Astrocyte (in vitro differentiated cells and primary cell): ENCODE data around the gene CSK. TPM values are rescaled to one million over a fixed set of nuclear protein-coding genes. Genes with fewer than 3 reads are reported as not detected.

Source experiments
- DNase-seq: peaks from one replicate; pipeline ENCODE4 v3.0.0-alpha.2; 2010; ENCODE audit warnings: low read depth
- FAIRE-seq: peaks from 2 replicates; lab custom pipeline; 2011; peaks lifted over from hg19 to GRCh38; lab: Jason Lieb, UNC
- H2AFZ ChIP-seq: 2 replicates; pipeline ENCODE4 v1.6.0; 2012; ENCODE audit warnings: low read depth, low read length, inconsistent platforms
- H3K27ac ChIP-seq: 2 replicates; pipeline ENCODE4 v1.5.1; 2011; ENCODE audit warnings: low read depth, low read length, inconsistent platforms
- H3K27me3 ChIP-seq: 2 replicates; pipeline ENCODE4 v1.6.0; 2011; ENCODE audit warnings: low read length, inconsistent platforms; ENCODE audit not compliant: insufficient read depth
- H3K36me3 ChIP-seq: 2 replicates; pipeline ENCODE4 v1.5.1; 2011; ENCODE audit warnings: low read length, inconsistent platforms; ENCODE audit not compliant: insufficient read depth
- H3K4me1 ChIP-seq: 2 replicates; pipeline ENCODE4 v1.5.1; 2011; ENCODE audit warnings: low read length, inconsistent platforms; ENCODE audit not compliant: insufficient read depth
- H3K4me2 ChIP-seq: 2 replicates; pipeline ENCODE4 v1.6.0; 2012; ENCODE audit warnings: low read length, inconsistent platforms
- H3K4me3 ChIP-seq: 2 replicates; pipeline ENCODE4 v1.5.1; 2011; ENCODE audit warnings: low read depth, mild to moderate bottlenecking, low read length, inconsistent platforms; ENCODE audit not compliant: insufficient read depth
- H3K79me2 ChIP-seq: 2 replicates; pipeline ENCODE4 v1.6.0; 2012; ENCODE audit warnings: mild to moderate bottlenecking, low read length, inconsistent platforms; ENCODE audit not compliant: insufficient read depth
- H3K9ac ChIP-seq: 2 replicates; pipeline ENCODE4 v1.6.0; 2012; ENCODE audit warnings: mild to moderate bottlenecking, low read length, inconsistent platforms
- H3K9me3 ChIP-seq: 2 replicates; pipeline ENCODE4 v1.5.1; 2012; ENCODE audit warnings: low read depth, mild to moderate bottlenecking, low read length, inconsistent platforms; ENCODE audit not compliant: insufficient read depth
- H4K20me1 ChIP-seq: 2 replicates; pipeline ENCODE4 v1.6.0; 2012; ENCODE audit warnings: low read length, inconsistent platforms; ENCODE audit not compliant: insufficient read depth
- H3K27ac Mint-ChIP-seq: one replicate; pipeline ENCODE4 v1.8.0; 2021; ENCODE audit warnings: mild to moderate bottlenecking, mixed read lengths; ENCODE audit not compliant: unreplicated experiment
- H3K27me3 Mint-ChIP-seq: one replicate; pipeline ENCODE4 v1.8.0; 2021; ENCODE audit warnings: low read depth, mixed read lengths; ENCODE audit not compliant: unreplicated experiment
- H3K36me3 Mint-ChIP-seq: one replicate; pipeline ENCODE4 v1.8.0; 2021; ENCODE audit warnings: low read depth, mixed read lengths; ENCODE audit not compliant: unreplicated experiment
- H3K4me1 Mint-ChIP-seq: one replicate; pipeline ENCODE4 v1.8.0; 2021; ENCODE audit warnings: low read depth, mixed read lengths; ENCODE audit not compliant: unreplicated experiment
- H3K4me3 Mint-ChIP-seq: one replicate; pipeline ENCODE4 v1.8.0; 2021; ENCODE audit warnings: mild to moderate bottlenecking, moderate library complexity, mixed read lengths; ENCODE audit not compliant: unreplicated experiment
- H3K9me3 Mint-ChIP-seq: one replicate; pipeline ENCODE4 v1.8.0; 2021; ENCODE audit warnings: mild to moderate bottlenecking, mixed read lengths; ENCODE audit not compliant: unreplicated experiment
- EZH2 ChIP-seq: IDR thresholded peaks from 2 replicates; pipeline ENCODE4 v1.6.1; 2012; ENCODE audit warnings: mild to moderate bottlenecking, low read length, inconsistent platforms; ENCODE audit not compliant: insufficient read depth
- total RNA-seq: library from RNA; stranded (reverse); gene quantifications from 2 replicates; pipeline ENCODE4 v1.2.1, GENCODE V29; 2021
- TF ChIP-seq, protein P1 (sequence below): IDR thresholded peaks from 2 replicates; pipeline ENCODE4 v1.5.1; 2011; ENCODE audit warnings: low read depth, mild to moderate bottlenecking, inconsistent platforms, low read length, moderate library complexity; ENCODE audit not compliant: insufficient read depth

CSK gene
- total RNA-seq, 1 donor from 2014 or later: 49.8 TPM

DNA sequence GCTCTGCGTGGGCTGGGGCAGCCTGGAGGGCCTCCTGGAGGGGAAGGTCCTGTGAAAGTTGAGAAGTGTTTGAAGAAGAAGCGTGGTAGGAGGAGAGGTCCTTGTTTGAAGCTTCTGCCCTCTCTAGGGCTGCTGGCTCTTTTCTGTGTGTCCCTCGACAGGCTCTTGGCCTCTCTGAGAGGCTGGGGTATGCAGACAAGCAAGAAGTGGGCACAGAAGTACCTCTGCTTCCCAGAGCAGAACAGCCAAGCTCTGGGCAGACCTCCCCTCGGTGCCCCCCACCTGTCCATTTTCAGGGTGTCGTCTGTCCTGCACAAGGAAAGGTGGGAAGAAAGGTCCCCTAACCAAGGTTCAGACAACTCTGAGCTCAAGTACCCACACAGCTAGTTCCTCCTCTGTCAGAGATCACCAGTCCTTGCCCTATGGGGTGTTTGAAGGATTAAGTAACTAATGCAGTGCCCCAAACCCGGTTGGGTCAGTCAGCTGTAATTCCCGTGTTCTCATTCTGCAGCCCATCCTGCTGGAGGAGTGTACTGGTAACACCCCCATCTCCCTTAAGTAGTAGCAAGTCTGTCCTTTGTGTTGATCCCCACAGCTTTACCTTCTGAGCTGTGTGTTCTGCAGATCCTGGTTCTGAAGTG, 6.3 kb downstream of the CSK start:
- Mint-ChIP-seq H3K27me3 (no peaks in the 10 kb centered on the region), H3K36me3 (peaks cover 3% of the 10 kb centered on the region), H3K9me3 (no peaks in the 10 kb centered on the region), H3K27ac (peak overlapping the region; percentile 84), H3K4me1 (peaks cover 41% of the 10 kb centered on the region), H3K4me3 (peak overlapping the region; percentile 46)
- DNase-seq: no peak
- Histone ChIP-seq H2AFZ (no peak overlapping the region), H3K4me2 (peak overlapping the region; percentile 69), H3K79me2 (peaks cover 95% of the 10 kb centered on the region), H3K36me3 (no peaks in the 10 kb centered on the region), H3K9me3 (no peaks in the 10 kb centered on the region), H3K27ac (no peak overlapping the region), H3K9ac (no peak overlapping the region), H3K27me3 (no peaks in the 10 kb centered on the region), H3K4me3 (no peak overlapping the region), H3K4me1 (peaks cover 75% of the 10 kb centered on the region), H4K20me1 (peaks cover 95% of the 10 kb centered on the region)
- no peak for FAIRE-seq
- TF ChIP-seq, protein P1, sequence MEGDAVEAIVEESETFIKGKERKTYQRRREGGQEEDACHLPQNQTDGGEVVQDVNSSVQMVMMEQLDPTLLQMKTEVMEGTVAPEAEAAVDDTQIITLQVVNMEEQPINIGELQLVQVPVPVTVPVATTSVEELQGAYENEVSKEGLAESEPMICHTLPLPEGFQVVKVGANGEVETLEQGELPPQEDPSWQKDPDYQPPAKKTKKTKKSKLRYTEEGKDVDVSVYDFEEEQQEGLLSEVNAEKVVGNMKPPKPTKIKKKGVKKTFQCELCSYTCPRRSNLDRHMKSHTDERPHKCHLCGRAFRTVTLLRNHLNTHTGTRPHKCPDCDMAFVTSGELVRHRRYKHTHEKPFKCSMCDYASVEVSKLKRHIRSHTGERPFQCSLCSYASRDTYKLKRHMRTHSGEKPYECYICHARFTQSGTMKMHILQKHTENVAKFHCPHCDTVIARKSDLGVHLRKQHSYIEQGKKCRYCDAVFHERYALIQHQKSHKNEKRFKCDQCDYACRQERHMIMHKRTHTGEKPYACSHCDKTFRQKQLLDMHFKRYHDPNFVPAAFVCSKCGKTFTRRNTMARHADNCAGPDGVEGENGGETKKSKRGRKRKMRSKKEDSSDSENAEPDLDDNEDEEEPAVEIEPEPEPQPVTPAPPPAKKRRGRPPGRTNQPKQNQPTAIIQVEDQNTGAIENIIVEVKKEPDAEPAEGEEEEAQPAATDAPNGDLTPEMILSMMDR: no peak
- TF ChIP-seq EZH2: no peak

GRCh38 chr15:74788683-74789151, 6.8 kb downstream of the CSK start:
- DNase-seq (no peak), FAIRE-seq (no peak)
- Histone ChIP-seq H2AFZ (no peak overlapping the region), H4K20me1 (peaks cover 95% of the 10 kb centered on the region), H3K27me3 (no peaks in the 10 kb centered on the region), H3K9ac (no peak overlapping the region), H3K4me2 (peak overlapping the region; percentile 69), H3K36me3 (no peaks in the 10 kb centered on the region), H3K4me1 (peaks cover 73% of the 10 kb centered on the region), H3K9me3 (no peaks in the 10 kb centered on the region), H3K4me3 (no peak overlapping the region), H3K79me2 (peaks cover 95% of the 10 kb centered on the region), H3K27ac (no peak overlapping the region)
- H3K9me3 Mint-ChIP-seq: no peaks in the 10 kb centered on the region
- no peaks in the 10 kb centered on the region for H3K27me3 Mint-ChIP-seq
- peaks cover 39% of the 10 kb centered on the region for H3K4me1 Mint-ChIP-seq
- H3K4me3 Mint-ChIP-seq: peak overlapping the region; percentile 45
- TF ChIP-seq, protein P1: no peak
- no peak for TF ChIP-seq EZH2
- H3K36me3 Mint-ChIP-seq: peaks cover 3% of the 10 kb centered on the region
- H3K27ac Mint-ChIP-seq: peak overlapping the region; percentile 58

DNA sequence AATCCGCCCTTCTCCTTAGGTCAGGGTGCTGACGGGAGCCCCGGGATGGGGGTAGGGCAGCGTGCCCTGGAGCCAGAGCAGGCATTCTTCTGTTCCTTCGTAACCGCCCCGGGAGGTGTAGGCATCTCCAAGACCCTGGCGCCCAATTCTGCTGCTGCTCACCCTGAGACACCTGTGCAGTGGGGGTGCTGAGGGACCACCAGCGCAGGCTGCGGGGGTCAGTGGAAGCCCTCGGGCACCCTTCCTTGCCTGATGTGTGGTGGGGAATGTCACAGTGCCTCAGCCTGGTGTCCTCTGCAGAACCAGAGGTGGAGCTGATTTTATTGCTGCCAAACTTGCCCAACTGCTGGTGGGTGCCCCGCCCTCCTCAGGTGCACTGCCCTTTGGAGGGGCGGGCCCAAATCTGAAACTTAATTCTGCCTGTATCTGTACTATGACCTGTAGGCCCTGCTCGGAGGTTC, 7.3 kb downstream of the CSK start:
- Histone ChIP-seq H3K36me3 (no peaks in the 10 kb centered on the region), H2AFZ (no peak overlapping the region), H3K27ac (no peak overlapping the region), H3K4me1 (peaks cover 69% of the 10 kb centered on the region), H4K20me1 (peaks cover 94% of the 10 kb centered on the region), H3K4me2 (peak overlapping the region; percentile 71), H3K4me3 (no peak overlapping the region), H3K27me3 (no peaks in the 10 kb centered on the region), H3K9me3 (no peaks in the 10 kb centered on the region), H3K79me2 (peaks cover 94% of the 10 kb centered on the region), H3K9ac (no peak overlapping the region)
- H3K4me3 Mint-ChIP-seq: no peak overlapping the region
- peaks cover 3% of the 10 kb centered on the region for H3K36me3 Mint-ChIP-seq
- H3K9me3 Mint-ChIP-seq: no peaks in the 10 kb centered on the region
- FAIRE-seq: no peak
- peak overlapping the region; percentile 26 for H3K27ac Mint-ChIP-seq
- peaks cover 37% of the 10 kb centered on the region for H3K4me1 Mint-ChIP-seq
- no peak for DNase-seq
- TF ChIP-seq, protein P1: no peak
- no peak for TF ChIP-seq EZH2
- no peaks in the 10 kb centered on the region for H3K27me3 Mint-ChIP-seq
